ENCODE measurements around the gene ASPHD2. TPM values are rescaled to one million over a fixed set of nuclear protein-coding genes. Genes with fewer than 3 reads are reported as not detected.

The ASPHD2 gene
- polyA plus RNA-seq, 1 experiment = 2.3 TPM

DNA sequence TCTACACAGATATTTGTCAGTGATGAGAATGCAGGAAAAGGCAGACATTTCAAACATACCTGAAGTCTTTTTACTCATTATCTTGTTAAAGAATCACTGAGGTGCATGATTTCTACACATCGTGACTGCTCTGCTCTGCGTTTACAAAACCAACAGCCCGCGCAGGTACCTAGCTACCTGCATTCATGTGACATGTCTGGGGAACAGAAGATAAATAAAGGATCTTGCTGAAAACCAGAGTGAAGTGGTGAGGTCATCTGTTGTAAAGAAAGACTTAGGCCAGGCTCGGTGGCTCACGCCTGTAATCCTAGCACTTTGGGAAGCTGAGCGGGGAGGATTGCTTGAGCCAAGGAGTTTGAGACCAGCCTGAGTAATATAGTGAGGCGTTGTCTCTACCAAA lies 15.7 kb downstream of the ASPHD2 start:
- ChIA-PET CTCF (interaction anchor here (1.6 kb wide), 1 partner anchor 78 kb away, joined by 3 read pairs; no protein-coding TSS in a partner anchor), POLR2A (no interaction called here)
- TF ChIP-seq, protein P1, sequence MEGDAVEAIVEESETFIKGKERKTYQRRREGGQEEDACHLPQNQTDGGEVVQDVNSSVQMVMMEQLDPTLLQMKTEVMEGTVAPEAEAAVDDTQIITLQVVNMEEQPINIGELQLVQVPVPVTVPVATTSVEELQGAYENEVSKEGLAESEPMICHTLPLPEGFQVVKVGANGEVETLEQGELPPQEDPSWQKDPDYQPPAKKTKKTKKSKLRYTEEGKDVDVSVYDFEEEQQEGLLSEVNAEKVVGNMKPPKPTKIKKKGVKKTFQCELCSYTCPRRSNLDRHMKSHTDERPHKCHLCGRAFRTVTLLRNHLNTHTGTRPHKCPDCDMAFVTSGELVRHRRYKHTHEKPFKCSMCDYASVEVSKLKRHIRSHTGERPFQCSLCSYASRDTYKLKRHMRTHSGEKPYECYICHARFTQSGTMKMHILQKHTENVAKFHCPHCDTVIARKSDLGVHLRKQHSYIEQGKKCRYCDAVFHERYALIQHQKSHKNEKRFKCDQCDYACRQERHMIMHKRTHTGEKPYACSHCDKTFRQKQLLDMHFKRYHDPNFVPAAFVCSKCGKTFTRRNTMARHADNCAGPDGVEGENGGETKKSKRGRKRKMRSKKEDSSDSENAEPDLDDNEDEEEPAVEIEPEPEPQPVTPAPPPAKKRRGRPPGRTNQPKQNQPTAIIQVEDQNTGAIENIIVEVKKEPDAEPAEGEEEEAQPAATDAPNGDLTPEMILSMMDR (IDR thresholded peaks at IDR 0.05; ENCODE audit: insufficient read depth, low read depth, low read length) = no peak
- DNase-seq (ENCODE audit: low read depth) = no peak
- H3K27me3 ChIP-seq (ENCODE audit: control insufficient read depth, insufficient read depth, low read length) = no peaks in the 10 kb centered on the region
- peaks cover 1% of the 10 kb centered on the region; the same call in 1 of the 2 replicates for H3K36me3 ChIP-seq (ENCODE audit: control insufficient read depth, insufficient read depth, low read length)
- no peak overlapping the region for H3K4me3 ChIP-seq (ENCODE audit: low read depth, low read length)

DNA sequence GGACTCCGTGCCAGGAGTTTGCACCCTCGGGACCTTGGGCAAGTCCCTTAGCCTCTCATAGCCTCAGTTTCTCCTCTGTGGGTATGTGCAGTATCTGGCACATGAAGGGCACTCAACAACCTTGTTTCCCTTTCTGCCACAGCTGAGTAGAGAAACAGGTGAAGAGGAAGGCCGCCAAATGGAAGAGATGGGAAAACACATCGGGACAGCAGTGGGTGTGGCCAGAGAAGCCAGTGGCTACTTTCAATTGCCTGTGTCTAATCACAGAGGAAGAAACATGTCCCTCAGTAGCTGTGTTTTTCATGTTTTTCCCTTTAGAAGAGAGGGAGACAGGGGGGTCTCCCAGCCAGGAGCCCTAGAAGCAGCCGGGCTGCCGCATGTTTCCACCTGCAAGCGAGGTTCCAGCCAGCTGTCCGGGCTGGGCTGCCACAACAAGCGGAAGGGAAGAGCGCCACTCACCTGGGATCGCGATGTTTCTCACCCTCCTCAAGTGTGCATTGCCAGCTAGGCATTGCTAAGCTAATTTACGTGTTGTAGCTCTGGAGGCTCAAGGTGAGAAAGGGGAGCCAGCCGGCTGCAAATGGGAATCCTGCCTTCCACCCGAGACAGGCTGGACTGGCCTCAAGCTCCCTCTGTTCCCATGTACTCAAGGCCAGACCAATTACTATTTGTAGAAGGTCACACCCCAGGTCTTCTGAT lies 16.7 kb downstream of the ASPHD2 start:
- POLR2A ChIA-PET = no interaction called here
- Histone ChIP-seq H3K4me3 (ENCODE audit: low read depth, low read length) (no peak overlapping the region), H3K27me3 (ENCODE audit: control insufficient read depth, insufficient read depth, low read length) (no peaks in the 10 kb centered on the region), H3K36me3 (ENCODE audit: control insufficient read depth, insufficient read depth, low read length) (peaks cover 1% of the 10 kb centered on the region; the same call in 1 of the 2 replicates)
- TF ChIP-seq, protein P1 (IDR thresholded peaks at IDR 0.05; ENCODE audit: insufficient read depth, low read depth, low read length) = no peak
- no peak for DNase-seq (ENCODE audit: low read depth)
- CTCF ChIA-PET = interaction anchor here (1.0 to 1.6 kb wide), 3 partner anchors 15 to 79 kb away, joined by 3 to 6 read pairs (median 3); no protein-coding TSS in a partner anchor

DNA sequence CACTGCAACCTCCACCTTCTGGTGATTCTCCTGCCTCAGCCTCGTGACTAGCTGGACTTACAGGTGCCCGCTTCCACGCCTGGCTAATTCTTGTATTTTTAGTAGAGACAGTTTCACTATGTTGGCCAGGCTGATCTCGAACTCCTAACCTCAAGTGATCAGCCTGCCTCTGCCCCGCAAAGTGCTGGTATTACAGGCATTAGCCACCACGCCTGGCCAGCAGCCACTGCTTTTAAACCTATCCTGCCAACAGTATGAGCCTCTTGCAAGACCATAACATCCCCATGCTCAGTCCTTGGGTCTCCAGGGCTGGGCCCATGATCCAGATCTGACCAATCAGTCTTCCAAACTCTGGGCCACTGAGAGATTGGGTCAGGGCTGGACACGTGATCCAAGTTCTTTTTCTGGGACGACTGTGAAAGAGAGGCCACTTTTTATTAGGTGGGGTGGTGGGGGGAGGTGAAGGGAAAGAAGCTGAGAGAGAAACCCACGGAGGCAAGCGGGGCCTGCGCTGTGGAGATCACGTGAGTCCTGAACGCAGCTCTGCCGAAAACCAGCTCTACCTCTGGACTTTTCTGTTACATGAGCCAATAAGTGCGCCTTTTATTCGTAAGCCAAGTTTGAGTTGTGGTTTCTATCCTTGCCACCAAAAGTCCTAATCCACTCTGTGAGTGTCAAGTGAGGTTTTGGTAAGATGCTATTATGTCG lies 17.9 kb downstream of the ASPHD2 start:
- CTCF ChIA-PET = interaction anchor here (0.8 to 1.2 kb wide), 2 partner anchors 14 to 81 kb away, joined by 3 to 7 read pairs; no protein-coding TSS in a partner anchor
- no peak overlapping the region for H3K4me3 ChIP-seq (ENCODE audit: low read depth, low read length)
- TF ChIP-seq, protein P1 (IDR thresholded peaks at IDR 0.05; ENCODE audit: insufficient read depth, low read depth, low read length) = no peak

DNA sequence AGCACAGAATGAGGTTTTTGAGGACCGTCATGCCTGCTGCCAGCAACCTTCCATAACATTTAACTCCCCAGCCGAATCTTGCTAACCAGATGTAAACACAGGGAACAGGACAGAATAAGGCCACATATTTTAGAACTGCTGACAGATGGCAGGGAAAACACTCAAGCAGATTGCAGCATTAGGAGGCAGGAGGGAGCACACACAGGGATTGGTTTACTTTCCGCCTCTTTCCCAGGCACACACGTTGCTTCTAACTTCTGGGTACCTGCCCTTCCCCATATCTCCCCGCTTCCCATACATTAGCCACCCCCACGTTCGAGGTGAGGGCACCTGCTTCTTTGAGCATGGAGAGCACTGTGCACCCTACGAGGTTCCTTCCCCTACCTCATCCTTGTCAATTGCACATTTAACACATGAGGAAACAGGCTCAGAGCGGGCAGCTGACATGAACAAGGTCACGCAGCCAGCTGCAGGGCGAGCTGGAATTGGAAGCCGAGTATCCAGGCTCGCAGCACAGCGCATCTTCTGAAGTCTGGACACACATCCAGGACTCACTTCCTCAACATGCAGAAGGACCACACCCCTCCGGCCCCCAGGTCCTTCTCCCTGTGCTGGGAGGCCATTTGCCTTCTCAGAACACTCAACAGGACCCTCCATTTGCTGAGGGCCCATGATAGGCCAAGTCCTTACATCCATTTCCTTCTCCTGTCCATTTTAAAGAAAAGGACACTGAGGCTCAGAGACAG lies 18.7 kb downstream of the ASPHD2 start:
- H3K27me3 ChIP-seq (ENCODE audit: control insufficient read depth, insufficient read depth, low read length) = no peaks in the 10 kb centered on the region
- peaks cover 8% of the 10 kb centered on the region for H3K36me3 ChIP-seq (ENCODE audit: control insufficient read depth, insufficient read depth, low read length)
- DNase-seq (ENCODE audit: low read depth) = no peak
- no peak overlapping the region for H3K4me3 ChIP-seq (ENCODE audit: low read depth, low read length)
- POLR2A ChIA-PET = no interaction called here
- CTCF ChIA-PET = interaction anchor here (1.2 to 2.9 kb wide), 2 partner anchors 13 kb away, joined by 7 to 23 read pairs; no protein-coding TSS in a partner anchor
- TF ChIP-seq, protein P1 (IDR thresholded peaks at IDR 0.05; ENCODE audit: insufficient read depth, low read depth, low read length) = no peak

More for the DNA sequence above, 17.9 kb downstream of the ASPHD2 start:
- no peak for DNase-seq (ENCODE audit: low read depth)
- peaks cover 6% of the 10 kb centered on the region for H3K36me3 ChIP-seq (ENCODE audit: control insufficient read depth, insufficient read depth, low read length)
- POLR2A ChIA-PET = no interaction called here
- no peaks in the 10 kb centered on the region for H3K27me3 ChIP-seq (ENCODE audit: control insufficient read depth, insufficient read depth, low read length)

Measured in BJ (cell line).